Kidney capillary endothelial cell (primary cell): ENCODE data around the gene TRMO.

Experiments
- DNase-seq: peaks from one replicate; pipeline ENCODE4 v3.0.0-alpha.2; 2018; ENCODE audit warnings: low spot score

Gene TRMO

GRCh38 chr9:97858826-97859225 is 63.5 kb downstream of the TRMO start:
- no peak for DNase-seq

GRCh38 chr9:97858393-97858713 is 63.9 kb downstream of the TRMO start:
- DNase-seq, result no peak

- DNase-seq, result no peak
These were observed 64.5 kb downstream of the TRMO start for GRCh38 chr9:97857606-97858392.

- no peak for DNase-seq
These were observed 65.3 kb downstream of the TRMO start for GRCh38 chr9:97856857-97857605.

GRCh38 chr9:97855899-97856298 is 66.4 kb downstream of the TRMO start:
- DNase-seq, result no peak

GRCh38 chr9:97855486-97855875 is 66.8 kb downstream of the TRMO start:
- DNase-seq, result no peak

GRCh38 chr9:97854696-97855485 is 67.4 kb downstream of the TRMO start:
- no peak for DNase-seq
